NB4 (cell line): Measurements from ENCODE around the gene TFPI2.

Experiments
- CTCF ChIP-seq: IDR thresholded peaks from one replicate; pipeline ENCODE4 v1.5.1; 2012; ENCODE audit warnings: low read depth, low read length
- MAX ChIP-seq: IDR thresholded peaks from 2 replicates; pipeline ENCODE4 v1.6.1; 2011; ENCODE audit warnings: low read depth, low read length
- POLR2A ChIP-seq: IDR thresholded peaks from 2 replicates; pipeline ENCODE4 v1.6.1; 2011; ENCODE audit warnings: mild to moderate bottlenecking; ENCODE audit not compliant: insufficient read length; ENCODE audit errors: extremely low read depth

DNA sequence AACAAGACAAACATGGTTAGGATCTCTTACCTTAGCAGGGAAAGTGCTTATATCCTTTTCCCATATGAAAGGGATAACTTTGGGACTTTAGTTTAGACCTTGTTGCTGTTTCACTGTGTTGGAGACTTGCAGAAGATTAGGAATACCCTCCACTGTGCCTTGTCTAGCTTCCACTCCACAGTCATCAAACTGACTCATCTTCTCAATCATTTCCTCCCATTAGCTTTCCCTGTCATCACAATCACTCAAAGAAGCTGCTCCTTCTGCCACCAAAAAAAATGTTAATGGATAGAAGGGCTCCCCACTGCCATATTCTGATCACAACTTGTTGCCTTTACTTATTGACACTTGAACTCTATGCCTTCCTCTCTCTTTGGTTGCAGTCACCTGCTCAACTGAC is 47.7 kb upstream of the TFPI2 start:
- no peak for TF ChIP-seq POLR2A
- TF ChIP-seq CTCF = no peak
- TF ChIP-seq MAX = no peak
